ENCODE measurements around the gene MID1.
"Not testable (repeated sequence)": the region's sequence is repeated elsewhere in the genome, so short reads cannot be mapped to it uniquely, and the experiment has no call there.

Gene MID1

GRCh38 chrX:10617999-10618351 is 2.4 kb downstream of the MID1 start:
- no peak for DNase-seq (ENCODE audit: low read depth in 2 of 2)

GRCh38 chrX:10617186-10617998 is 3.0 kb downstream of the MID1 start:
- DNase-seq (ENCODE audit: low read depth in 2 of 2) = no peak

GRCh38 chrX:10615931-10616774 is 4.2 kb downstream of the MID1 start:
- no peak for DNase-seq (ENCODE audit: low read depth in 2 of 2)

- no peak for DNase-seq (ENCODE audit: low read depth in 2 of 2)
Observed at GRCh38 chrX:10612215-10612614, 8.2 kb downstream of the MID1 start.

GRCh38 chrX:10611441-10612090 is 8.8 kb downstream of the MID1 start:
- DNase-seq (ENCODE audit: low read depth in 2 of 2) = no peak

GRCh38 chrX:10608099-10608498 is 12.3 kb downstream of the MID1 start:
- no peak for DNase-seq (ENCODE audit: low read depth in 2 of 2)

GRCh38 chrX:10607233-10607632 is 13.2 kb downstream of the MID1 start:
- no peak for DNase-seq (ENCODE audit: low read depth in 2 of 2)

GRCh38 chrX:10603612-10604011 is 16.8 kb downstream of the MID1 start:
- DNase-seq (ENCODE audit: low read depth in 2 of 2) = no peak

- DNase-seq (ENCODE audit: low read depth in 2 of 2) = no peak
Observed at GRCh38 chrX:10602646-10603045, 17.7 kb downstream of the MID1 start.

GRCh38 chrX:10600479-10600878 is 19.9 kb downstream of the MID1 start:
- no peak for DNase-seq (ENCODE audit: low read depth in 2 of 2)

GRCh38 chrX:10598540-10598939 is 21.8 kb downstream of the MID1 start:
- no peak for DNase-seq (ENCODE audit: low read depth in 2 of 2)

- DNase-seq (ENCODE audit: low read depth in 2 of 2) = no peak
Observed at GRCh38 chrX:10597871-10598270, 22.5 kb downstream of the MID1 start.

GRCh38 chrX:10591363-10592335 is 28.7 kb downstream of the MID1 start:
- no peak for DNase-seq (ENCODE audit: low read depth in 2 of 2)

- not testable (repeated sequence) for DNase-seq (ENCODE audit: low read depth in 2 of 2)
Observed at GRCh38 chrX:10589787-10590186, 30.6 kb downstream of the MID1 start.

GRCh38 chrX:10589098-10589497 is 31.3 kb downstream of the MID1 start:
- DNase-seq (ENCODE audit: low read depth in 2 of 2) = no peak

- not testable (repeated sequence) for DNase-seq (ENCODE audit: low read depth in 2 of 2)
Observed at GRCh38 chrX:10584882-10585281, 35.5 kb downstream of the MID1 start.

GRCh38 chrX:10582945-10583344 is 37.4 kb downstream of the MID1 start:
- DNase-seq (ENCODE audit: low read depth in 2 of 2) = no peak

GRCh38 chrX:10582215-10582733 is 38.1 kb downstream of the MID1 start:
- DNase-seq (ENCODE audit: low read depth in 2 of 2) = no peak

- DNase-seq (ENCODE audit: low read depth in 2 of 2) = no peak
Observed at GRCh38 chrX:10579112-10580011, 41.0 kb downstream of the MID1 start.

GRCh38 chrX:10578527-10578926 is 41.9 kb downstream of the MID1 start:
- no peak for DNase-seq (ENCODE audit: low read depth in 2 of 2)
